SK-N-SH (cell line): Measurements from ENCODE around the gene ZNF407.

Experiments
- CTCF ChIP-seq: fragments of 200-600 bp; sonication (generic); IDR thresholded peaks from 2 replicates; pipeline ENCODE4 v1.6.1; 2017; ENCODE audit warnings: antibody characterized with exemption, mild to moderate bottlenecking, moderate library complexity
- EZH2phosphoT487 ChIP-seq: fragments of 200-600 bp; sonication (generic); IDR thresholded peaks from 2 replicates; pipeline ENCODE4 v1.6.1; 2017; ENCODE audit warnings: low read depth, mixed run types, mild to moderate bottlenecking, antibody characterized with exemption, moderate library complexity, borderline replicate concordance
- JUND ChIP-seq: IDR thresholded peaks from 2 replicates; pipeline ENCODE4 v1.4.0; 2012
- MAX ChIP-seq: IDR thresholded peaks from 2 replicates; pipeline ENCODE4 v1.4.0; 2012; ENCODE audit warnings: low read depth
- NFIC ChIP-seq: IDR thresholded peaks from 2 replicates; pipeline ENCODE4 v1.4.0; 2012; ENCODE audit warnings: borderline replicate concordance
- POLR2AphosphoS5 ChIP-seq: IDR thresholded peaks from 2 replicates; pipeline ENCODE4 v1.6.1; 2012; ENCODE audit warnings: low read depth, low read length
- REST ChIP-seq: IDR thresholded peaks from 2 replicates; pipeline ENCODE4 v1.6.1; 2012; ENCODE audit warnings: mild to moderate bottlenecking, low read depth, low read length, moderate library complexity
- SMC3 ChIP-seq: IDR thresholded peaks from 2 replicates; pipeline ENCODE4 v1.6.1; 2012; ENCODE audit warnings: low read depth, low read length, improper control_type of control experiment
- YY1 ChIP-seq: IDR thresholded peaks from 2 replicates; pipeline ENCODE4 v1.4.0; 2012; ENCODE audit warnings: low read depth, mild to moderate bottlenecking

GRCh38 chr18:75073654-75074053 is 476.0 kb downstream of the ZNF407 start:
- TF ChIP-seq YY1 (no peak), CTCF (no peak), SMC3 (no peak), MAX (no peak), REST (no peak), JUND (no peak), EZH2phosphoT487 (no peak), NFIC (no peak), POLR2AphosphoS5 (no peak)
